Liver (tissue), 9 donors: Measurements from ENCODE around the gene ATP10A. TPM values are rescaled to one million over a fixed set of nuclear protein-coding genes. Genes with fewer than 3 reads are reported as not detected.

Source experiments
- DNase-seq: peaks from one replicate; pipeline ENCODE4 v3.0.0-alpha.2; 2017; ENCODE audit warnings: low spot score
- H3K27ac ChIP-seq, 2 donors: one replicate each; pipeline ENCODE4 v1.7.0; 2013; ENCODE audit warnings: inconsistent platforms in 2 of 2, low read length in 2 of 2, control low read depth in 1 of 2, low read depth in 1 of 2, mild to moderate bottlenecking in 1 of 2
- H3K27me3 ChIP-seq, 4 donors: one replicate each; pipeline versions ENCODE4 v1.6.1 to v1.7.0; 2013; ENCODE audit warnings: low read length in 3 of 4, inconsistent platforms in 1 of 4, mild to moderate bottlenecking in 1 of 4, moderate library complexity in 1 of 4; ENCODE audit not compliant: control insufficient read depth in 4 of 4, insufficient read depth in 4 of 4
- H3K36me3 ChIP-seq, 4 donors: one replicate each; pipeline versions ENCODE4 v1.6.1 to v1.7.0; 2013; ENCODE audit warnings: low read length in 3 of 4, mild to moderate bottlenecking in 3 of 4, low read depth in 1 of 4, moderate library complexity in 1 of 4; ENCODE audit not compliant: control insufficient read depth in 4 of 4, insufficient read depth in 3 of 4
- H3K4me1 ChIP-seq, 4 donors: one replicate each; pipeline versions ENCODE4 v1.6.1 to v1.7.0; 2013; ENCODE audit warnings: low read length in 3 of 4, mild to moderate bottlenecking in 3 of 4, moderate library complexity in 1 of 4; ENCODE audit not compliant: control insufficient read depth in 4 of 4, insufficient read depth in 4 of 4
- H3K4me3 ChIP-seq, 3 donors: one replicate each; pipeline versions ENCODE4 v1.6.1 to v1.7.0; 2013; ENCODE audit warnings: low read length in 3 of 3, control low read depth in 1 of 3, low read depth in 1 of 3, mild to moderate bottlenecking in 1 of 3
- H3K9ac ChIP-seq, 2 donors: one replicate each; pipeline ENCODE4 v1.7.0; 2013; ENCODE audit warnings: low read length in 2 of 2, mild to moderate bottlenecking in 2 of 2, moderate library complexity in 2 of 2, control low read depth in 1 of 2, low read depth in 1 of 2
- H3K9me3 ChIP-seq, 4 donors: one replicate each; pipeline versions ENCODE4 v1.6.1 to v1.7.0; 2013; ENCODE audit warnings: low read length in 3 of 4; ENCODE audit not compliant: control insufficient read depth in 4 of 4
- FOXA2 ChIP-seq: IDR thresholded peaks from 2 replicates; pipeline ENCODE4 v1.6.1; 2016; ENCODE audit warnings: antibody characterized with exemption
- GABPA ChIP-seq, 2 donors: IDR thresholded peaks in 1 of 2; conservative IDR thresholded peaks in 1 of 2; 2 replicates each; pipeline ENCODE4 v1.6.1; 2016; ENCODE audit warnings: antibody characterized with exemption in 2 of 2, mild to moderate bottlenecking in 1 of 2, moderate library complexity in 1 of 2
- HNF4A ChIP-seq, 2 donors: conservative IDR thresholded peaks; 2 replicates each; pipeline ENCODE4 v1.6.1; 2016; ENCODE audit warnings: antibody characterized with exemption in 2 of 2, mild to moderate bottlenecking in 2 of 2
- HNF4G ChIP-seq: IDR thresholded peaks from 2 replicates; pipeline ENCODE4 v1.6.1; 2016; ENCODE audit warnings: antibody characterized with exemption
- JUND ChIP-seq, 2 donors: IDR thresholded peaks; 2 replicates each; pipeline ENCODE4 v1.6.1; 2016; ENCODE audit warnings: antibody characterized with exemption in 2 of 2
- RXRA ChIP-seq, 2 donors: IDR thresholded peaks; 2 replicates each; pipeline ENCODE4 v1.6.1; 2017 to 2018; ENCODE audit warnings: antibody characterized with exemption in 2 of 2, mild to moderate bottlenecking in 1 of 2
- YY1 ChIP-seq: IDR thresholded peaks from 2 replicates; pipeline ENCODE4 v1.6.1; 2016; ENCODE audit warnings: antibody characterized with exemption, mild to moderate bottlenecking
- WGBS: extraction: QIAGEN DNeasy Blood & Tissue Kit; methylation state at CpG from one replicate; pipeline ENCODE4 v1.1.7; 2013; 5-methylcytosine and 5-hydroxymethylcytosine counted together
- polyA plus RNA-seq, 2 donors: library from polyadenylated mRNA; stranded (reverse) in 1 of 2; unstranded in 1 of 2; fragments of 200-250 nt in 1 of 2; fragments of >200 nt in 1 of 2; fragmentation: Nextera tagmentation in 1 of 2; extraction: Ambion mirVana in 1 of 2; gene quantifications; one replicate each; pipeline versions ENCODE4 v1.2.1 to v1.2.3, GENCODE V29; 2013 to 2015
- total RNA-seq, 2 donors: library from RNA; depleted of rRNA; stranded (reverse); fragments of >200 nt; gene quantifications; one replicate each; pipeline ENCODE4 v1.2.3, GENCODE V29; 2014
- TF ChIP-seq, protein P1 (sequence below): IDR thresholded peaks from 2 replicates; pipeline ENCODE4 v1.6.1; 2016; ENCODE audit warnings: antibody characterized with exemption
- TF ChIP-seq, protein P2 (sequence below): IDR thresholded peaks from 2 replicates; pipeline ENCODE4 v1.6.1; 2016; ENCODE audit warnings: antibody characterized with exemption, mild to moderate bottlenecking
- donor health status: healthy.
- donor health status: healthy.
- donor health status: healthy.
- donor health status: healthy.
- donor health status: healthy.

Gene ATP10A
- total and polyA plus RNA-seq, 4 donors = 0.22 to 1.8 (median 0.39) TPM

DNA sequence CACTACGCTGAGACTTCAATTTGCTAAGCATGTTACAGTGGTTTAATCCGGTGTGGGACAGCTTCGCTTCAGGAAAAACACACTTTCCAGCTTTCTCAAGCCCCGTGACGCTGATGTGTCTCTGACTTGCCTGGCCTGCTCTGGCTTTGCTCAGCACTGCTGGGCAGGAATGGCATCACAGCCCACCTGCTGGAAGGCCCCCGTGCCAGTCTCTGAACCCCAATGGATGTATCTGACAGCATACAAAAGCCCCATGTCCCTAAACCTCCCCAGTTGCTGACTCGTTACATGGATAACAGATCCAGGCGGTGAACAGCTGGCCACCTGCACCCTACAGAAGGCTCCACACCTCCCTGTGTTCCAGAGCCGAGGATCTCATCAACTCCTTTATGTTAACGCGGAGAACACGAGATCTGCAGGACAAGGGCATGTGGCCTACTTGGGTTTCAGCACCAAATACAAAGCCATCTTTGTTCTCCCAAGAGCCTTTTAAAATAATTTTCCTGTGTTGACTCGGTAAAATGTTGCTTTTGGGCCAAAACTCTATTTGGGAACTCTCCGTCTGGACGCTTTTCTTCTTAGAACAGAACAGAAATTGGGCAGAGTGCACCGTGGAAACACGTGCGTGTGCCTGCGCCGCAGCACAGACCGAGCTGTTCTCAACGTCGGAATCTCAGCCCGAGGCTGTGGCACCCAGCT lies 61.4 kb downstream of the ATP10A start:
- no peak for DNase-seq
- Histone ChIP-seq H3K4me3 (no peak overlapping the region), H3K27ac (no peak overlapping the region), H3K36me3 (no peaks in the 10 kb centered on the region), H3K27me3 (peaks cover 0 to 1% (median 0%) of the 10 kb centered on the region in 4 donors), H3K4me1 (no peaks in the 10 kb centered on the region), H3K9me3 (no peaks in the 10 kb centered on the region), H3K9ac (no peak overlapping the region)
- TF ChIP-seq, protein P1, sequence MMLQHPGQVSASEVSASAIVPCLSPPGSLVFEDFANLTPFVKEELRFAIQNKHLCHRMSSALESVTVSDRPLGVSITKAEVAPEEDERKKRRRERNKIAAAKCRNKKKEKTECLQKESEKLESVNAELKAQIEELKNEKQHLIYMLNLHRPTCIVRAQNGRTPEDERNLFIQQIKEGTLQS = no peak
- TF ChIP-seq YY1 = no peak
- TF ChIP-seq, protein P2, sequence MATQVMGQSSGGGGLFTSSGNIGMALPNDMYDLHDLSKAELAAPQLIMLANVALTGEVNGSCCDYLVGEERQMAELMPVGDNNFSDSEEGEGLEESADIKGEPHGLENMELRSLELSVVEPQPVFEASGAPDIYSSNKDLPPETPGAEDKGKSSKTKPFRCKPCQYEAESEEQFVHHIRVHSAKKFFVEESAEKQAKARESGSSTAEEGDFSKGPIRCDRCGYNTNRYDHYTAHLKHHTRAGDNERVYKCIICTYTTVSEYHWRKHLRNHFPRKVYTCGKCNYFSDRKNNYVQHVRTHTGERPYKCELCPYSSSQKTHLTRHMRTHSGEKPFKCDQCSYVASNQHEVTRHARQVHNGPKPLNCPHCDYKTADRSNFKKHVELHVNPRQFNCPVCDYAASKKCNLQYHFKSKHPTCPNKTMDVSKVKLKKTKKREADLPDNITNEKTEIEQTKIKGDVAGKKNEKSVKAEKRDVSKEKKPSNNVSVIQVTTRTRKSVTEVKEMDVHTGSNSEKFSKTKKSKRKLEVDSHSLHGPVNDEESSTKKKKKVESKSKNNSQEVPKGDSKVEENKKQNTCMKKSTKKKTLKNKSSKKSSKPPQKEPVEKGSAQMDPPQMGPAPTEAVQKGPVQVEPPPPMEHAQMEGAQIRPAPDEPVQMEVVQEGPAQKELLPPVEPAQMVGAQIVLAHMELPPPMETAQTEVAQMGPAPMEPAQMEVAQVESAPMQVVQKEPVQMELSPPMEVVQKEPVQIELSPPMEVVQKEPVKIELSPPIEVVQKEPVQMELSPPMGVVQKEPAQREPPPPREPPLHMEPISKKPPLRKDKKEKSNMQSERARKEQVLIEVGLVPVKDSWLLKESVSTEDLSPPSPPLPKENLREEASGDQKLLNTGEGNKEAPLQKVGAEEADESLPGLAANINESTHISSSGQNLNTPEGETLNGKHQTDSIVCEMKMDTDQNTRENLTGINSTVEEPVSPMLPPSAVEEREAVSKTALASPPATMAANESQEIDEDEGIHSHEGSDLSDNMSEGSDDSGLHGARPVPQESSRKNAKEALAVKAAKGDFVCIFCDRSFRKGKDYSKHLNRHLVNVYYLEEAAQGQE = no peak
- no peak for TF ChIP-seq GABPA (IDR thresholded peaks at IDR 0.05 in 1 of 2, conservative IDR thresholded peaks at IDR 0.05 in 1 of 2)
- 81% methylated on average over 24 of the region's 24 CpGs for WGBS

DNA sequence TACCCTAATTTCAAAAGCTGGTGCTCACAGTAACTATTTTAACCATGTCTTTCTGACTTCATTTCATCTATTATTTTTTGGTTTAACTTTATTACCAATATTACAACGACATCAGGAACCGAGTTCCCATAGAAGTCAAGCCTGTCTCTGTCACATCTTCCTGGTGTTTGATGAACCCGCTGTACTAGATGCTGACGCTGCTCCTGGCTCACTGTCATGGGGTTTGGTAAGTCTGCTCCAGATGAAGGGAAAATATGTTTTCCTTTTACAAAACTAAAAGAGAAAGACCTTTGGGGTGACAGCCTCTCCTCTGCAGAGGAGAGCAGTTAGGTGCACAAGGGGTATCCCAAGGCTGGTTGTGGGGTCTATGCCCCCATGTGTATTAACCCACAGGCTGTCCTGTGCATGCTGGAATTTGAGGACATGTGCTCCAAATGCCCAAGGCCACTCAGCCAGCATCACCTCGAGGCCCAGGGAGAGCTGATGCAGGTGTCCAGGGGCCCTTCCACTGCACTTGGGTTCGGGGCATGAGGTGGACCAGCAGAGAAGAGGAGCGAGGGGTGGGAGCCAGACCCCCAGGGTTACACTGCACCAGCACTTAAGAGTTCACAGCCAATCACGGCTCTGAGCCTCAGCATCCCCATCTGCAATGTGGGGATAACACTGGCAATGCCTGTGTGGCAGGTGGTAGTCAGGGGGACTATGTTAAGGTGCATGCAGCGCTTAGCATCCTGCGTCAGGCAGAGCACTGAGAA lies 62.2 kb downstream of the ATP10A start:
- TF ChIP-seq HNF4A (conservative IDR thresholded peaks at IDR 0.05) = no peak
- TF ChIP-seq RXRA (IDR thresholded peaks at IDR 0.05) = no peak
- TF ChIP-seq JUND (IDR thresholded peaks at IDR 0.05) = no peak
- no peak for TF ChIP-seq FOXA2
- TF ChIP-seq, protein P2 = no peak
- TF ChIP-seq HNF4G = no peak
- Histone ChIP-seq H3K9ac (no peak overlapping the region), H3K4me1 (no peaks in the 10 kb centered on the region), H3K9me3 (no peaks in the 10 kb centered on the region), H3K27me3 (no peaks in the 10 kb centered on the region), H3K27ac (no peak overlapping the region), H3K36me3 (no peaks in the 10 kb centered on the region), H3K4me3 (no peak overlapping the region)
- DNase-seq = no peak
- WGBS = 79% methylated on average over 10 of the region's 10 CpGs
